Dedifferentiated amniotic fluid mesenchymal stem cell (primary cell): ENCODE results near the gene DNM1.
A peak's percentile ranks its signal among the peaks of the same experiment; 100 is the strongest.
"Not testable (repeated sequence)": the region's sequence is repeated elsewhere in the genome, so short reads cannot be mapped to it uniquely, and the experiment has no call there.

Experiments used
- DNase-seq: peaks from one replicate; pipeline ENCODE4 v3.0.0-alpha.2; 2016; ENCODE audit errors: extremely low spot score

Gene DNM1

GRCh38 chr9:128276008-128276573, 72.9 kb downstream of the DNM1 start, which contains the start of gene SWI5:
Gene SWI5, plus strand, starts transcription at chr9:128276276.
- DNase-seq = peak; percentile 100

- DNase-seq = peak; percentile 17
Measured at GRCh38 chr9:128276574-128277270, 73.5 kb downstream of the DNM1 start.

- DNase-seq = not testable (repeated sequence)
Measured at GRCh38 chr9:128279088-128280073, 76.2 kb downstream of the DNM1 start.

- DNase-seq = no peak
Measured at GRCh38 chr9:128280084-128280622, 77.0 kb downstream of the DNM1 start.

- DNase-seq = no peak
Measured at GRCh38 chr9:128282500-128282899, 79.3 kb downstream of the DNM1 start.

- DNase-seq = no peak
Measured at GRCh38 chr9:128285033-128285784, 82.0 kb downstream of the DNM1 start.

- no peak for DNase-seq
Measured at GRCh38 chr9:128286440-128286839, 83.3 kb downstream of the DNM1 start.

GRCh38 chr9:128288273-128289004, 85.3 kb downstream of the DNM1 start:
- DNase-seq = no peak

- no peak for DNase-seq
Measured at GRCh38 chr9:128292009-128292408, 88.8 kb downstream of the DNM1 start.

GRCh38 chr9:128293091-128293490, 89.9 kb downstream of the DNM1 start:
- DNase-seq = no peak

GRCh38 chr9:128294142-128294541, 91.0 kb downstream of the DNM1 start:
- no peak for DNase-seq

GRCh38 chr9:128296340-128297220, 93.4 kb downstream of the DNM1 start:
- DNase-seq = no peak

GRCh38 chr9:128297221-128297773, 94.1 kb downstream of the DNM1 start:
- DNase-seq = no peak

- DNase-seq = no peak
Measured at GRCh38 chr9:128298535-128299482, 95.6 kb downstream of the DNM1 start.

- DNase-seq = no peak
Measured at GRCh38 chr9:128304136-128304970, 101.2 kb downstream of the DNM1 start.
